GM18499 (cell line): ENCODE data around the gene PERM1.
"Not testable (repeated sequence)": the region's sequence is repeated elsewhere in the genome, so short reads cannot be mapped to it uniquely, and the experiment has no call there.

Source experiments
- ATAC-seq: cut with Tn5 transposase; IDR thresholded peaks from one replicate; pipeline ENCODE4 v1.9.1; 2021; ENCODE audit warnings: moderate number of reproducible peaks; ENCODE audit not compliant: insufficient read depth, unreplicated experiment

Gene PERM1, protein sequence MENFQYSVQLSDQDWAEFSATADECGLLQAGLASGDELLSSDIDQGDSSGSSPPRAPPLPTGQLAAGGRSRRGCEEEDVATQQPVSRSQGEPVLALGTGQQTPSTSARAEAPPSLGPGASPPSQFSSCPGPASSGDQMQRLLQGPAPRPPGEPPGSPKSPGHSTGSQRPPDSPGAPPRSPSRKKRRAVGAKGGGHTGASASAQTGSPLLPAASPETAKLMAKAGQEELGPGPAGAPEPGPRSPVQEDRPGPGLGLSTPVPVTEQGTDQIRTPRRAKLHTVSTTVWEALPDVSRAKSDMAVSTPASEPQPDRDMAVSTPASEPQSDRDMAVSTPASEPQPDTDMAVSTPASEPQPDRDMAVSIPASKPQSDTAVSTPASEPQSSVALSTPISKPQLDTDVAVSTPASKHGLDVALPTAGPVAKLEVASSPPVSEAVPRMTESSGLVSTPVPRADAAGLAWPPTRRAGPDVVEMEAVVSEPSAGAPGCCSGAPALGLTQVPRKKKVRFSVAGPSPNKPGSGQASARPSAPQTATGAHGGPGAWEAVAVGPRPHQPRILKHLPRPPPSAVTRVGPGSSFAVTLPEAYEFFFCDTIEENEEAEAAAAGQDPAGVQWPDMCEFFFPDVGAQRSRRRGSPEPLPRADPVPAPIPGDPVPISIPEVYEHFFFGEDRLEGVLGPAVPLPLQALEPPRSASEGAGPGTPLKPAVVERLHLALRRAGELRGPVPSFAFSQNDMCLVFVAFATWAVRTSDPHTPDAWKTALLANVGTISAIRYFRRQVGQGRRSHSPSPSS

DNA sequence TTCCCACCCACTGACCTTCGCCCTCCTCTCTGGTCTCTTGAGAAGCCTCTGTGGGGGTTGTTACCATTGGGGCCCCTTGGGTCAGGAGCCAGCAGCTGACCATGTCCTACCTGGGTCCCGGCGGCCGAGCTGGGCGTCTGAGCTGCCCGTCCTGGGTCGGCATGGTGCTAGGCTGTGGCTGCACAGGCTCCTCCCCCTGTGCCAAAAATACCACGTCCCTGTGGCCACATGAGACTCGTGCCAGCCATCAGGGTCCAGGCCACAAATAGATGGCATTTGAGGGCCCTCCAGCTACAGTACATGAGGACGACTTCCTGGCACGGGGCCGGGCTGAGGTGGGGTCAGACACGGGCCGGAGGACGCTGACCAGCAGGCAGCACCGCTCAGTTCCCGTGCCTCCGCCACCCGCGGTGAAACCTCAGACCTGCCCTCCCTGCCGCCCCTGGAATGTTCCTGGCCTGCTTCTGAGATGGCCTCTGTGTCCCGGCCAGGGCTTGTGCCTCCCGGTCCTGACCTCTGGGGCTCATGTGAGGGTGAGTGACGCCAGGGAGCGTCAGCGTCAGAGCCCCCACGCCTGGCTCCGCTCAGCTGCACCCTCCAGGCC is at the start of gene PERM1:
Gene PERM1, minus strand, starts transcription at position 139 of the 604 bp plus-strand sequence. CDS start 1,064 bp downstream, outside the sequence.
- ATAC-seq: no peak

DNA sequence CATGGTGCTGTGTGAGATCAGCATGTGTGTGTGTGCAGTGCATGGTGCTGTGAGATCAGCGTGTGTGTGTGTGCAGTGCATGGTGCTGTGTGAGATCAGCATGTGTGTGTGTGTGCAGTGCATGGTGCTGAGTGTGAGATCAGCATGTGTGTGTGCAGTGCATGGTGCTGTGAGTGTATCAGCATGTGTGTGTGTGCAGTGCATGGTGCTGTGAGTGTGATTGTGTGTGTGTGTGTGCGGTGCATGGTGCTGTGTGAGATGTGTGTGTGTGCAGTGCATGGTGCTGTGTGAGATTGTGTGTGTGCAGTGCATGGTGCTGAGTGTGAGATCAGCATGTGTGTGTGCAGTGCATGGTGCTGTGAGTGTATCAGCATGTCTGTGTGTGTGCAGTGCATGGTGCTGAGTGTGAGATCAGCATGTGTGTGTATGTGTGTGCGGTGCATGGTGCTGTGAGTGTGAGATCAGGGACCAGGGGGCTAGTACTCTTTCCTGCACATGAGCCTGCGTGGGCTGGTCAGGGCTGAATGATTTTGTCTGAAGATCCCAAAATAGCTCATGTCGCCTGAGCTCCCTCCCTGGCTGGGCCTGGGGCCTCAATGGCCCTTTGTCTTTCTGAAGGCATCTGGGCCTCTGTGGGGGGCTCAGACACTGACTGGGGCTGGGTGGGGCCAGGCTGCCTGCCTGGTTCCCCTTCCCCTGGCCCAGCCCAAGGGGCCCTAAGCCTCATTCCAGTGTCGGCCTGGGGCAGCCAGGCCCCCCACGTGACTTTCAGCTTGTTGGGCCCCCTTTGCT is 49.2 kb upstream of the PERM1 start:
- ATAC-seq: not testable (repeated sequence)

DNA sequence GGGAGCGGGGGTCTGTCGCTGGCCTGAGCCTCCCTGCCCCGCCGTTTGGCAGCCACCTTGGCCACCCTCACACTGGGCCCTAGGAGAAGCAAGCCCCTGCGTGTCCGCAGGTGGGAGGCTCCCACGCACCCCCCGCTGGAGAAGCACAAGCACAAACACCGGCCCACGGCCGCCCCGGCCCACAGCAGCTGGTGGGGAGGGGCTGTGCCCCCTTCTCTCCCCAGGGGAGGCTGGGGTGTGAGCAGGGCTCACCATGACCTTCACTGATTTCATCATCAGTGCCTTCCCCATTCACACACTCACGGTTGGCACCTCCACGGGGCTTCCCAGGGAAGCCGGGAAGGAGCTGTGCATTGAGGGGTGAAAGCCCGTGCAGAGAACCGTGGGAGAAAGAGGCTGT is 45.9 kb upstream of the PERM1 start:
- no peak for ATAC-seq

DNA sequence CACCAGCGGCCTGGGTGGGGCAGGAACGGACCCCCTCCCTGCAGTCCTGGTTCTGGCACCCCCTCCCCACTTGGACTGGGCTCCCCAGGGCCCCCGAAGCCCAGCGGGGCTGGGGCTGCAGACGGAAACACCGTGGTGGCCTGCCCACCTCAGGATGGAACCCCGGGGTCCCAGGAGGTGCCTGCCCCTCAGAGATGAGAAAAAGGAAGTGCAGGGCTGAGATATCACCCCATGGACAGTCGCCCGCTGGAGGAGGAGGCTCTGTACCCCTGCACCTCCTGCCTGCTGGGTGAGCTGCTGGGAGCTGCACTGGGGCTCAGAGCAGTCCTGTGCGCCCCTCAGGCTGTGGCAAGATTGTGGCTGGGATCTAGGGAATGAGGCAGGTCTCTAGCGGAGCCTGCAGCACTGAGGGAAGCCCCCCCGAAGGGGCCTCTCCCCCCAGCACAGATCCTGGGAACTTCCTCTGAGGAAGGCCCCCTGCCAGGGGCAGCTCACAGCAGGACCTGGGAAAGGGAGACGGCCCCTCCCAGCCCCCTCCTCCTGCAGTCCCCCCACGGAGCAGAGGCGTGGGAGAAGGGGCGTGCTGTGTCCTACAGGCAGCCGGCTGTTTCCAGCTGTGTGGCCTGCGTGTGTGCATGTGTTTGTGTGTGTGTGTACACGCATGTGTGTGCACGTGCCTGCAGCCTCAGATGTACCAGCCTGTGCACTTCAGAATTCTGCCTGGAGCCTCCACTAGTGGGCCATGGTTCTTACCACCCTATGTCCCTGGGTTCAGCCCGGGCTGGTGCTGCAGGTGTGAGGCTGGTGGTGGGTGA is 44.9 kb upstream of the PERM1 start:
- no peak for ATAC-seq

DNA sequence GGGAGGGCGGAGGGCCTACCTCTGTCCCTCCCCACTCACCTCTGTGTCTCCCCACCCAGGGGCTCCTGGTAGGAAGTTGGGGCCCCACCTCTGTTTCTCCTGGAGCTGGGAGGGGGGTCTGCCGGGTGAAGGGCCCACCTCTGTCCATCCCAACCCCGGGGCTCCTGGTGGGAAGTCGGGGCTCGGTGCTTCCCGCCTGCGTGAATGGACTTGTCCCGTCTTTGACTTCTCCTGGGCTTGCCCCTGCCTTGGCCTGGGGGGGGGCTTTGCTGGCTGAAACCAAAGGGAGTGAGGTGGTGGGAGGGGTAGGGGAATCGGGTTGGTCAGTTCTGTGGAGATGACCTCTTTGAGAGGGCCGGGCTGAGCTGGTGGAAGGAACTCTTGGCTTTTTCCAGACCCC is 43.8 kb upstream of the PERM1 start:
- ATAC-seq: no peak

DNA sequence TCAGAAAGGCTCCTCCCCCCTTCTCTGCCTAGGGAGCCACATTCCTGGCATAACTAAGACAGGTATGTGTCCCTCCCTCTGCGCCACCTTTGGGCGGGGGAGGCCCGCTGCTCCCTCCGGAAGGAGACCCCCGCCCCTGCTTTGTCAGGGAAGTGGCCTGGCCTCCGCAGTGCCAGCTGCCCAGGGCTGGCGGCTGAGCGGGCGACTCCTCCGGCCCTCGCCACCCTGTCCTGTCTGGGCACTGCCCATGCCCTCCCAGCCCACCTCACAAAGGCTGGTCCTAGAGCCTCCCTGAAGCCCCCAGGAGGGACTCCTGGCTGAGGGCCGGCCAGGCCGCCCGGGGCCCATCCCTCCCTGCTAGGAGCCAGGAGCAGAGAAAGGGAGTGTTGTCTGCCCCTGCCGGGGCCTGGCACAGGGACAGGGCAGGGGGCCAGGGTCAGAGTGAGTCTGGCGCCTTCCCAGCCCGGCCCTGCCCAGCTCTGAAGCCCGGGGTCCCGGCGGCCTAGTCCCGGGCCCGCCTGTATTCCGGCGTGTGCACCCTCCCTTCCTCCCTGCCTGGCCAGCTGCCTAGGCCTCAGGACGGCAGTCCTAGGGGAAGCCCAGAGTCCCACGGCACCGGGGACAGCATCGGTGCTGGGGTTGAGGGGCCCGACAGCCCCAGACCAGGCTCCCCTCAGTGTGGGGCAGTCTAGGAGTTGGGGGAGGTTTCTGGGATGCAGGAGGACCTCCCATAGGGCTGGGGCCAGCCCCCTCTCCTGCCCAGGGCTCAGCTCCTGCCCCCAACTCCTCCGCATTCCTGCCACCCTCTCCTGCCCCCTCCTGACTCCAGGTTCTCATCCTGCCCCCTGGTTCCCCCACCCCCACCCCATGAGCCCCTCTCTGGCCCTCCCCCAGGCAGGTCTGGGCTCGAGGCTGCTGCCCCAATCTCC is 43.1 kb upstream of the PERM1 start:
- no peak for ATAC-seq

DNA sequence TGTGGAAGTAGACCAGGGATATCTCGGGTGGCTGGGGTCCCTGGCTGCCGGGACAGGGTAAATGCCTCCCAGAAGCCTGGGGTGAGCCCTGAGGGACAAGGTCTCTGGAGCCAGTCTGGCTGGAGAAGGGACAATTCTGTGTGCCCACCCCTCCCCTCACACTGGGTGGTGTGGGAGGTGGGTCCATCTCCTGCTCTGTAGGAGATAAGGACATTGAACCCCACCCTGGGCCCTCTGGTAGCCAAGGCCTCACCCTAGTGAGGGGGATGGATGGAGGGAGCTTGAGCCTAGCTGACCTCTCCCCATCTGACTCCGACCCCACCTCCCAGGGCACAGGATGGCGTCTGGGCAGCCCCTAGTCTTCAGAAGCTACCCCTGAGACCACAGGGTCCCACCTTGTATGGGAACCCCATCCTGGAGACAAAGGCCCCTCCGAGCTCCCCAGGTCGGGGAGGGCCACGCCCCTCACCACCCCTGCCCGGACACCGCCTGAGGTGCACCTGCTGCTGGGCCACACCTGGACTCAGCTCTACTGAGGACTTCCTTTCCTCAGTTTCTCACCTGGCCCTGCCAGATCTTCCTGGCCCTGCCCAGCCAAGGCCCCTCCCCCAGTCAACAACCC is 42.4 kb upstream of the PERM1 start:
- no peak for ATAC-seq

DNA sequence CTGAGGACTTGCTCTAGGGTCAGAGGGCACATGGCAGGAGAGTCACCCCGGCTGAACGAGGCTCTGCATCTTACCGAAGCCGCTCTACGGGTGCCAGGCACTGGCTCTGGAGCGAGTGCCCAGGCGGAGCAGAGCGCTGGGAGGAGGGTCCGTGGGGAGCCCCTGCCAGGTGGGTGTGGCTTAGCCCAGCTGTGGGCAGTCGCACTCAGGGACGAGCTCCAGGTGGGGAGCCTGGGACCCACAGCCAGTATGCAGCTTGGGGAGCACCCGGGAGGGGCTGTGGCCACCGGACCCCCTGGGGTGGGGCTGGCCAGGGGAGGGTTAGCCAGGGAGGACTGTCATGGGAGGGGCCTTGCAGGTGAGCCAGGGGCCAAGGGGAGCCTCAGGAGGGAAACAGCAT is 41.8 kb upstream of the PERM1 start:
- ATAC-seq: no peak

DNA sequence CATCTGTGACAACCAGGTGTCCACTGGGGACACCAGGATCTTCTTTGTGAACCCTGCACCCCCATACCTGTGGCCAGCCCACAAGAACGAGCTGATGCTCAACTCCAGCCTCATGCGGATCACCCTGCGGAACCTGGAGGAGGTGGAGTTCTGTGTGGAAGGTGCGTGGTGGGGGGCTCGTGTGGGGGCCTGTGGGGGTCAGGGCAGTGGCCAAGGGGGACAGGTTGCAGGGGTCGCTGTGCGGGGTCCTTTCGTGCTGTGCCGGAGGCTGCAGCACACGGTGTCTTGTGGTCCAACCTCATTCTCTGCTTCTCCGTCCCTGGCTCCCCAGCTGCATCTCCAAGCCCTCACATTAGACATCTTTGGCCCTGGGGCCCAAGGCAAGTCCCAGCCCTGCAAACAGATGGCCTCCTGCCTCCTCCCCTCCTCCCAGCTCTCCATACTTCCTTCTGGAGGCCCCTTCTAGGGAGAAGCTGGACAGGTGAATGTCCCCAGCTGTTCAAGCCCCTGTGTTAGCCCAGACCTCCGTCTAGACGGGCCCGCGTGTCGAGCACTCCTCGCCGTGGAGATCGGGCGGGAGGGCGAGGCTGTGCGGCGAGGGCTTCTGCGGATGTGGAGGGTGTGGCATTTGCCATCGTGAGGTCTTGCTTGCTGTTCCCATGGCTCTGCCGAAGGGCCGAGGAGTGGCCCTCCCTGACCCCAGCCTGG is 40.6 kb upstream of the PERM1 start:
- ATAC-seq: no peak

DNA sequence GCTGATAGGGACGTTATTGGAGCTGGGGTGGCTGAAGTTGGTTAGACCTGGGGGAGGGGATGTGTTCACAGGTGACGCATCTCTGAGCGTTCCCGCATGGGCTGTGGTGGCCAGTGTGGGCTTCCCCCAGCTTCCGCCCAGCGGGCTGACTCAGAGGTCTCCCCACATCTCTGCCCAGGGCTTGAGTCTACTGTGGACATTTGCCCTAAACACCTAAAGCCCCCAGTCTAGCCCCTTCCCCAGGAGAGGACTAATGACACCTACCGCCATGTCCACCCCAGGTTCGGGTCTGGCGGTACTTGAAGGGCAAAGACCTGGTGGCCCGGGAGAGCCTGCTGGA is 40.0 kb upstream of the PERM1 start:
- ATAC-seq: no peak

DNA sequence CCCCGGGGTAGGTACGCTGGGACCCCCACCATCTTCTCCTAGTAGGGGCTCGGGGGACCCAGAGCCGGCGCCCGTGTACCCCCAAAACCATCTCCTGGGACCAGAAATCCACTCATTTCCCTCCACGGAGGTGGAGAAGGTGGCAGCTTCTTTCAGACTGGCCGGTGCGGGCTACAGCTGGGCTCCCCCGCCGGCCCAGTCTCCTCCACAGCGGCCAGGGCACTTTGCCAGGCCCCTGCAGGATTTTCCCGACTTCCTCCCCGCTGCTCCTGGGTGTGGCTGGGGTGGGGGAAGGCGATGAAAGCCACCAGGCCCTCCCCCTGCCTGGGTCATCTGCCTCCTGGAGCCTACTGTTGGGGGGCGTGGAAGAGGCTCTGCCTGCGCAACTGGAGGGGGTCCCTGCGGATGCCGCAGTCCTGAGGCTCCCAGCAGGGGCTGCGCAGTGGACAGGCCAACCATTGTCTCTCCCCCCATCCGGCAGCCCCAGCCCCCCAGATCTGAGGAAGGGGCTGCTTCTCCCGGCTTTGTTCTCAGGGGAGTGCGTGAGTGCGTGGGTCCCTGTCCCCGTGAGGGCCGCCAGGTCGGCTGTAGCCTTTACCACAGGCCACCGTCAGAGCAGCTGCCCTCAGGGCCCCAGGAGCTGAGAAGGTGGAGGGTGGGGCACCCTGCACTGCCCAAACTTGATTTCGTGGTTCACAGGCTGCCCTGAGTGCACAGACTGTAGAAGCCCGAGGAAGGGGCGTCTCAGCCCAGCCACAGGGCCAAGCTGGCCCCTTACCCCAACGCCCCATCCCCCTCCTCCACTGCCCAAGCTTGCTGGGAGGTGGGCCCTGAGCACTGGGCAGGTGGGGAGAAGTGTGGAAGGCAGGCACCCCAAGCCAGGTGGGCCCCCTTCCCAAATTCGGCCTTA is 39.4 kb upstream of the PERM1 start:
- no peak for ATAC-seq

DNA sequence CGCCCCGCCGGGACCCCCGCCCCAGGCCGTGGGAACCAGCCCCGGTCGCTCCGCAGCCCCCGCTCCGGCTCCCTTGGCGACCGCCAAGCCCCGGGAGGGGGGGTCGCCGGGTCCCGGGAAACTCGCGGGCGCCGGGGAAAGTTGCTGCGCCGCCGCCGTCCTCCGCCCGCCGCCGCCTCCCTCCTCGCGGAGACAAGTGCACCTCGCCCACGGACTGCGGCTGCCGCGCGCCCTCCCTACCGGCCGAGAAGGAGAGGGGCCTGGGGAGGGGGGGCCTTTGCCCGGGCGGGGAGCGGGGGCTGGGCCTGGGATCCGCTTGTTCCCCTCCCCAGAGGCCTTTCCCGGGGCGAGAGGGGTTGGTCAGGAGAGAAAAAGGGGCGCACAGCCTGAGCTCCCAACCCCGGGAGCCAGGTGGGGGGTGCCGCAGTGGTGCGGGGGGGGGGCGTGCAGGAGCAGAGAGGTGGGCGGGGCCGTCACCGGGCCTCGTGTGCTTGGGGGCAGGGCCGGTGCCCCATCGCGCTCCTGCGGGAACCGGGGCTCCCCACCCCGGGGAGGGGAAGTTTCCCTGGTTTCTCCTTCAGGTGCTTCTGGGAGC is 38.6 kb upstream of the PERM1 start:
- ATAC-seq: no peak

DNA sequence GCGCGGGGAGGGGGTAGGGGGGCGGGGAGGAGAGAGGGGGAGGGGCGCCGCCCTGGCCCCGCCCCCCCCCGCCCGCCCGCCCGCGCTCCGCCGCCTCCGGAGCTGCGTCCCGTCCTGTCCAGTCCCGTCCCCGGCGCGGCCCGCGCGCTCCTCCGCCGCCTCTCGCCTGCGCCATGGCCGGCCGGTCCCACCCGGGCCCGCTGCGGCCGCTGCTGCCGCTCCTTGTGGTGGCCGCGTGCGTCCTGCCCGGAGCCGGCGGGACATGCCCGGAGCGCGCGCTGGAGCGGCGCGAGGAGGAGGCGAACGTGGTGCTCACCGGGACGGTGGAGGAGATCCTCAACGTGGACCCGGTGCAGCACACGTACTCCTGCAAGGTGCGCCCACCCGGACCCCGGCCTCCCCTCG is 38.1 kb upstream of the PERM1 start, which contains the start of gene AGRN:
Gene AGRN, plus strand, starts transcription at position 121 of the 405 bp plus-strand sequence. Its CDS starts 53 bp downstream, at position 174.
- ATAC-seq: no peak

DNA sequence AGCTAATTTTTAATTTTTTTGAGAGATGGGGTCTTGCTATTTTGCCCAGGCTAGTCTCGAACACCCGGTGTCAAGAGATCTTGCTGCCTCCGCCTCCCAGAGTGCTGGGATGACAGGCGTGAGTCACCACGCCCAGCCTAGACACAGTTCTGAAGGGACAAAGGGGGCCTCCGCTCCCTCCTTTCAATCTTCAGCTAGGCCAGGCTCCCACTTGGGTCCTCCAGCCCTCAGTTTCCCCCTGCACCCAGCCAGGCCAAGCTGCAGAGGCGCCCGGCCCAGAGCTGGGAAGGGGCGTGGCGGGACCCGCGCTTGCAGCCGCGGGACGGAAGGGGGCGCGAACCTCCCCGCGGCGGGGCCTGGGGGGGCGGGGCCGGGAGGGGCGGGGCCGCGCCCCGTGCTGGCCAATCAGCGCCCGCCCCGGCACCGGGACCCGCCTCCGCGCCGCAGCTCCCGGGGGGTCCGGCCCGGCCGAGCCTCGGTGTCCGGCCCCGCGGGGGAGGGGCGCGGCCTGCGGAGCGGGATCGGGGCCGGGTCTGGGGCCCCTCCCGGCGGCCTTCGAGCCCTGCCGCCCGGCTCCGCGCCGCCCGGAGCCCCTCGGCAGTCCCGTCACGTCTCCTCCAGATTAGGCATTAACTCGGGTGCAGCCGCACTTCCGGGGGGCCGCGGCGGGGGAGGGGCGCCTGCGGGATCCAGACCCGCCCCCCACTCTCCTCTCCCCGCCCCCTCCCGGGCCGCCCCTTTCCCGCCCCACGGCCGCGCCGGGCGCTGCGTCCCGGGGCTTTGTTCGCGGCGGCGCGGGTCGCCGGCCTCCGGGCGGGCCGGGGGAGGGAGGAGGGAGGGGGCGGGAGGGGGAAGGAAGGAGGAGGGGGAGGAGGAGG is 37.5 kb upstream of the PERM1 start:
- ATAC-seq: peak; percentile 44

DNA sequence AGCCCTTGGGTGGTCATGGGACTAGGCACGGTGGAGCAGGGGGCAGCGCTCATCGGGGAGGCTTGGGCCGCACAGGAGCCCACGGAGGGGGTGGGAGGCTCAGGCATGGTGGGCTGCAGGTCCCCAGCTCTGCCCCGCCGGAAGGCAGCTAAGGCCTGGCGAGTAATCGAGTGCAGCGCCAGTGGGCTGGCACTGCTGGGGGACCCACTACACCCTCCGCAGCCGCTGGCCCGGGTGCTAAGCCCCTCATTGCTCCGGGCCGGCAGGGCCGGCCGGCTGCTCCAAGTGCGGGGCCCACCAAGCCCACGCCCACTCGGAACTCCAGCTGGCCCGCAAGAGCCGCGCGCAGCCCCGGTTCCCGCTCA is 36.4 kb upstream of the PERM1 start:
- not testable (repeated sequence) for ATAC-seq
